DND-41 (cell line): ENCODE measurements around the gene SPINK1.

Source experiments
- ATAC-seq: fragments of 200-7000 bp; cut with Tn5 transposase; 3 replicates; pipeline ENCODE4 v1.9.1; 2021; ENCODE audit warnings: low read depth; ENCODE audit not compliant: insufficient read depth
- DNase-seq: peaks from one replicate; pipeline ENCODE4 v3.0.0-alpha.2; 2020
- H2AFZ ChIP-seq: 2 replicates; pipeline ENCODE4 v1.6.0; 2012; ENCODE audit warnings: low read depth, low read length
- H3K27ac ChIP-seq: 2 replicates; pipeline ENCODE4 v1.5.1; 2012; ENCODE audit warnings: low read length, inconsistent platforms
- H3K27me3 ChIP-seq: fragments of 200-600 bp; sonication (generic); 2 replicates; pipeline ENCODE4 v1.6.0; 2012; ENCODE audit warnings: low read length, mild to moderate bottlenecking, inconsistent platforms; ENCODE audit not compliant: insufficient read depth, poor library complexity
- H3K36me3 ChIP-seq: 2 replicates; pipeline ENCODE4 v1.5.1; 2012; ENCODE audit warnings: low read length, inconsistent platforms; ENCODE audit not compliant: insufficient read depth
- H3K4me1 ChIP-seq: 2 replicates; pipeline ENCODE4 v1.5.1; 2012; ENCODE audit warnings: mild to moderate bottlenecking, low read length; ENCODE audit not compliant: insufficient read depth
- H3K4me2 ChIP-seq: 2 replicates; pipeline ENCODE4 v1.6.0; 2012; ENCODE audit warnings: mild to moderate bottlenecking, moderate library complexity, low read length, inconsistent platforms; ENCODE audit not compliant: insufficient read depth
- H3K4me3 ChIP-seq, 2 experiments: fragments of 200-600 bp in 1 of 2; shearing (Covaris generic) in 1 of 2; 2 replicates each; pipeline ENCODE4 v1.5.1; 2012 to 2016; ENCODE audit warnings: inconsistent platforms in 2 of 2, low read length in 2 of 2, mild to moderate bottlenecking in 2 of 2, low read depth in 1 of 2, moderate library complexity in 1 of 2
- H3K79me2 ChIP-seq: 2 replicates; pipeline ENCODE4 v1.6.0; 2012; ENCODE audit warnings: low read length, inconsistent platforms; ENCODE audit not compliant: insufficient read depth
- H3K9ac ChIP-seq: 2 replicates; pipeline ENCODE4 v1.6.0; 2012; ENCODE audit warnings: low read depth, mild to moderate bottlenecking, inconsistent platforms, low read length, moderate library complexity
- H3K9me3 ChIP-seq: 2 replicates; pipeline ENCODE4 v1.5.1; 2012; ENCODE audit warnings: low read length, moderate library complexity, mild to moderate bottlenecking, inconsistent platforms; ENCODE audit not compliant: insufficient read depth, severe bottlenecking
- H4K20me1 ChIP-seq: 2 replicates; pipeline ENCODE4 v1.6.0; 2012; ENCODE audit warnings: low read length; ENCODE audit not compliant: insufficient read depth
- CTCF ChIP-seq: IDR thresholded peaks from 2 replicates; pipeline ENCODE4 v1.5.1; 2012; ENCODE audit warnings: borderline replicate concordance, low read length, moderate library complexity, mild to moderate bottlenecking; ENCODE audit not compliant: poor library complexity, severe bottlenecking; ENCODE audit errors: extremely low read depth
- EZH2 ChIP-seq: IDR thresholded peaks from 3 replicates; pipeline ENCODE4 v1.6.1; 2012; ENCODE audit warnings: borderline replicate concordance, low read depth, mild to moderate bottlenecking, moderate library complexity, low read length, inconsistent platforms; ENCODE audit not compliant: severe bottlenecking

The SPINK1 gene

GRCh38 chr5:147776989-147777388 lies 54.5 kb downstream of the SPINK1 start:
- Histone ChIP-seq H3K4me3 (no peak overlapping the region), H4K20me1 (no peaks in the 10 kb centered on the region), H3K4me2 (no peak overlapping the region), H3K4me1 (no peaks in the 10 kb centered on the region), H3K27me3 (no peaks in the 10 kb centered on the region), H3K9ac (no peak overlapping the region), H3K79me2 (no peaks in the 10 kb centered on the region), H3K27ac (no peak overlapping the region), H3K36me3 (no peaks in the 10 kb centered on the region), H2AFZ (no peak overlapping the region), H3K9me3 (no peaks in the 10 kb centered on the region)
- TF ChIP-seq EZH2 = no peak
- TF ChIP-seq CTCF = no peak
- no peak for DNase-seq
- no peak for ATAC-seq
